Spleen (tissue), 11 donors: ENCODE data around the gene ADAMTSL3. TPM values are rescaled to one million over a fixed set of nuclear protein-coding genes. Genes with fewer than 3 reads are reported as not detected.

ENCODE experiments used
- DNase-seq: peaks from one replicate; pipeline ENCODE4 v3.0.0-alpha.2; 2020
- H3K27ac ChIP-seq, 8 donors: fragments of 200-600 bp; sonication (generic) in 7 of 8; 1 replicate in 4 of 8; 2 replicates in 4 of 8; pipeline versions ENCODE4 v1.5.0 to v1.8.0; 2016 to 2021; ENCODE audit warnings: inconsistent platforms in 4 of 8, mild to moderate bottlenecking in 4 of 8, moderate library complexity in 1 of 8
- H3K27me3 ChIP-seq, 7 donors: fragments of 200-600 bp; sonication (generic) in 6 of 7; replicated peaks in 1 of 7; 1 replicate in 4 of 7; 2 replicates in 3 of 7; pipeline versions ENCODE4 v1.5.0 to v1.8.0; 2016 to 2021; ENCODE audit warnings: inconsistent platforms in 3 of 7, mild to moderate bottlenecking in 1 of 7
- H3K36me3 ChIP-seq, 6 donors: fragments of 200-600 bp; sonication (generic) in 5 of 6; 1 replicate in 4 of 6; 2 replicates in 2 of 6; pipeline versions ENCODE4 v1.5.0 to v1.8.0; 2016 to 2021; ENCODE audit warnings: inconsistent platforms in 2 of 6
- H3K4me1 ChIP-seq, 6 donors: fragments of 200-600 bp; sonication (generic) in 5 of 6; 1 replicate in 3 of 6; 2 replicates in 3 of 6; pipeline versions ENCODE4 v1.5.0 to v1.8.0; 2016 to 2021; ENCODE audit warnings: inconsistent platforms in 3 of 6
- H3K4me3 ChIP-seq, 8 donors: fragments of 200-600 bp; sonication (generic) in 7 of 8; 1 replicate in 4 of 8; 2 replicates in 4 of 8; pipeline versions ENCODE4 v1.5.0 to v1.8.0; 2016 to 2021; ENCODE audit warnings: inconsistent platforms in 4 of 8, mild to moderate bottlenecking in 4 of 8, moderate library complexity in 2 of 8
- H3K9me3 ChIP-seq, 8 donors: fragments of 200-600 bp; sonication (generic) in 7 of 8; 1 replicate in 4 of 8; 2 replicates in 4 of 8; pipeline versions ENCODE4 v1.5.0 to v1.8.0; 2016 to 2021; ENCODE audit warnings: inconsistent platforms in 4 of 8
- CTCF ChIP-seq, 11 experiments: fragments of 200-600 bp in 7 of 11; fragments of 450-650 bp in 4 of 11; sonication (generic) in 4 of 11; IDR thresholded peaks in 8 of 11; conservative IDR thresholded peaks in 3 of 11; 1 replicate in 7 of 11; 2 replicates in 4 of 11; pipeline versions ENCODE4 v1.4.0 to v1.8.0; 2016 to 2021; ENCODE audit warnings: antibody characterized with exemption in 11 of 11, inconsistent platforms in 4 of 11, mild to moderate bottlenecking in 1 of 11
- POLR2A ChIP-seq, 3 donors: fragments of 450-650 bp; IDR thresholded peaks; one replicate each; pipeline ENCODE4 v1.5.1; 2017; ENCODE audit warnings: antibody characterized with exemption in 3 of 3, mild to moderate bottlenecking in 1 of 3
- POLR2AphosphoS5 ChIP-seq, 3 donors: sonication (generic); formaldehyde crosslinking; IDR thresholded peaks; one replicate each; pipeline ENCODE4 v1.5.1; 2017; ENCODE audit warnings: antibody characterized with exemption in 3 of 3
- WGBS, 5 donors: extraction: QIAGEN DNeasy Blood & Tissue Kit in 3 of 5; methylation state at CpG; one replicate each; pipeline versions ENCODE4 v1.1.5 to v1.1.7; 2013 to 2018; 5-methylcytosine and 5-hydroxymethylcytosine counted together
- intact Hi-C: fragments of 100-400 bp; cut with DNase I; formaldehyde crosslinking; loops from one replicate; pipeline ENCODE4 v1.15.0; 2023; ENCODE audit warnings: low total_unique reads
- polyA plus RNA-seq, 3 donors: library from polyadenylated mRNA; stranded (reverse); fragments of 200-250 nt; gene quantifications; one replicate each; pipeline ENCODE4 v1.2.1, GENCODE V29; 2013
- total RNA-seq, 7 donors: library from RNA; depleted of rRNA in 3 of 7; stranded (reverse); fragments of >200 nt in 3 of 7; fragmentation: NEBNext Ultra II Directional in 4 of 7; extraction: Animal tissue kit (Norgen Biotek cat#: 25700) in 4 of 7; gene quantifications; one replicate each; pipeline versions ENCODE4 v1.1.0 to v1.2.1, GENCODE V29; 2016 to 2021
- donor health status: healthy with polysubstance abuse.
- donor health status: DM: no; HTN: no; CAD: no; lungs with moderate emphysema.
- donor health status: DM: no; HTN: no; CAD: no.
- donor health status: Bipolar disorder and iron deficiency.
- donor health status: healthy.
- donor health status: DM: no; HTN: no; CAD: no.
- donor health status: DM: yes; HTN: yes; CAD: no.

The ADAMTSL3 gene
- total and polyA plus RNA-seq, 10 donors: 0.09 to 5.7 (median 2.9) TPM

DNA sequence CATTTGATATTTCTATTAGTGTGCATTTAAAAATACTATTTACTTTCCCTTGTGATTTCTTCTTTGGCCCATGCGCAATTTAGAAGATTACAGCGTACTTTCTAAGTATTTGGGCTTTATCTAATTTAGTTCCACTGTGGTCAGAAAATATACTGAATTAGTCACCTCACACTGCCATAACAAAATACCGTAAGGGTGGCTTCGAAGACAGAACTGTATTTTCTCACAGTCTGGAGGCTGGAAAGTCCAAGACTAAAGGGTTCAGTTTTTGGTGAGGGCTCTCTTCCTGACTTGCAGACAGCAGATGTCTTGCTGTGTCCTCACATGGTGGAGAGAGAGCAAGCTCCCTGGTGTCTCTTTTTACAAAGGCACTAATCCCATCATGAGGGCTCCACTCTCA is 286.2 kb downstream of the ADAMTSL3 start:
- intact Hi-C loops: no loop called here
- no peaks in the 10 kb centered on the region for H3K4me1 ChIP-seq
- no peak for TF ChIP-seq POLR2A (IDR thresholded peaks at IDR 0.05)
- TF ChIP-seq CTCF (IDR thresholded peaks at IDR 0.05 in 8 of 11, conservative IDR thresholded peaks at IDR 0.05 in 3 of 11): no peak
- no peak for TF ChIP-seq POLR2AphosphoS5 (IDR thresholded peaks at IDR 0.05)
- H3K9me3 ChIP-seq: peaks cover 0 to 6% (median under 1%) of the 10 kb centered on the region in 8 donors
- H3K36me3 ChIP-seq: no peaks in the 10 kb centered on the region
- no peak overlapping the region for H3K27ac ChIP-seq
- 72 to 91% (median 87%) methylated on average over 4 of the region's 4 CpGs for WGBS, 5 donors
- no peak for DNase-seq
- peaks cover 0 to 7% (median 0%) of the 10 kb centered on the region in 7 donors for H3K27me3 ChIP-seq
- H3K4me3 ChIP-seq: no peak overlapping the region

DNA sequence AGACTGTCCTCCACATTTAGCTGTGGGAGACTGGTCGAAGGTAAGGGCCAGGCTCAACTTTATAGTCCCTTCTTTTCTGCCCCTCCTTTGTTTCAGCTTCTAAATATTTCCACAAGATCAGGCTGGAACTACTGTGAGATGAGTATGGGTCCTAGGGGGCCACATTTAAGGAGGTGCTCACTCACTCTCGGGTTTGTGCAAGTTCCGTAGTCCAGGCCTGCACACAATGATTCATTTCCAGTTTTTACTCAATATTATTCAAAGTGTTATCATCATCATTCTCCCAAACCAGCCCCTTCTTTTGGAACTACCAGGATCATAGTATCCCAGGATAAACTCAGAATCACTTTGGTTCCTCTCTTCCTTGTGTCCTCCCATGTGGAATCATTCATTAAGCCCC is 289.1 kb downstream of the ADAMTSL3 start:
- H3K27ac ChIP-seq: no peak overlapping the region
- H3K4me3 ChIP-seq: no peak overlapping the region
- intact Hi-C loops: no loop called here
- H3K9me3 ChIP-seq: no peaks in the 10 kb centered on the region
- H3K4me1 ChIP-seq: no peaks in the 10 kb centered on the region
- H3K27me3 ChIP-seq: peaks cover 0 to 7% (median 0%) of the 10 kb centered on the region in 7 donors
- 68 to 79% (median 78%) methylated on average over 3 of the region's 3 CpGs for WGBS, 5 donors
- TF ChIP-seq CTCF (IDR thresholded peaks at IDR 0.05 in 8 of 11, conservative IDR thresholded peaks at IDR 0.05 in 3 of 11) (no peak), POLR2A (IDR thresholded peaks at IDR 0.05) (no peak), POLR2AphosphoS5 (IDR thresholded peaks at IDR 0.05) (no peak)
- no peaks in the 10 kb centered on the region for H3K36me3 ChIP-seq
- DNase-seq: no peak

- Histone ChIP-seq H3K9me3 (no peaks in the 10 kb centered on the region), H3K27me3 (peaks cover 0 to 7% (median 0%) of the 10 kb centered on the region in 7 donors), H3K4me3 (no peak overlapping the region), H3K27ac (no peak overlapping the region), H3K4me1 (no peaks in the 10 kb centered on the region), H3K36me3 (no peaks in the 10 kb centered on the region)
- no peak for DNase-seq
- no peak for TF ChIP-seq POLR2A (IDR thresholded peaks at IDR 0.05)
- no peak for TF ChIP-seq CTCF (IDR thresholded peaks at IDR 0.05 in 8 of 11, conservative IDR thresholded peaks at IDR 0.05 in 3 of 11)
- TF ChIP-seq POLR2AphosphoS5 (IDR thresholded peaks at IDR 0.05): no peak
- intact Hi-C loops: no loop called here
- 83 to 87% (median 86%) methylated on average over 4 of the region's 4 CpGs for WGBS, 5 donors
Measured at GRCh38 chr15:83943849-83944404, 290.0 kb downstream of the ADAMTSL3 start.

- TF ChIP-seq CTCF (IDR thresholded peaks at IDR 0.05 in 8 of 11, conservative IDR thresholded peaks at IDR 0.05 in 3 of 11) (no peak), POLR2AphosphoS5 (IDR thresholded peaks at IDR 0.05) (no peak), POLR2A (IDR thresholded peaks at IDR 0.05) (no peak)
- 63 to 75% (median 68%) methylated on average over 4 of the region's 4 CpGs for WGBS, 5 donors
- Histone ChIP-seq H3K36me3 (no peaks in the 10 kb centered on the region), H3K9me3 (no peaks in the 10 kb centered on the region), H3K4me3 (no peak overlapping the region), H3K27ac (no peak overlapping the region), H3K4me1 (no peaks in the 10 kb centered on the region), H3K27me3 (peaks cover 0 to 4% (median 0%) of the 10 kb centered on the region in 7 donors)
- intact Hi-C loops: no loop called here
- DNase-seq: no peak
Measured at GRCh38 chr15:83947156-83947555, 293.2 kb downstream of the ADAMTSL3 start.
